Lower leg skin (tissue), 3 donors: Measurements from ENCODE around the gene VAMP8.

ENCODE experiments used
- CTCF ChIP-seq, 3 donors: fragments of 450-650 bp; IDR thresholded peaks; one replicate each; pipeline ENCODE4 v1.5.1; 2016; ENCODE audit warnings: antibody characterized with exemption in 3 of 3, mild to moderate bottlenecking in 3 of 3, moderate library complexity in 2 of 3
- POLR2A ChIP-seq, 2 donors: fragments of 450-650 bp; IDR thresholded peaks; one replicate each; pipeline ENCODE4 v1.6.1; 2016 to 2017; ENCODE audit warnings: antibody characterized with exemption in 2 of 2, mild to moderate bottlenecking in 1 of 2, moderate library complexity in 1 of 2

GRCh38 chr2:85578243-85579180 is 1.1 kb downstream of the VAMP8 start:
- TF ChIP-seq CTCF (IDR thresholded peaks at IDR 0.05): no peak
- no peak for TF ChIP-seq POLR2A (IDR thresholded peaks at IDR 0.05)
